ENCODE results near the gene LMX1A.

Gene LMX1A

DNA sequence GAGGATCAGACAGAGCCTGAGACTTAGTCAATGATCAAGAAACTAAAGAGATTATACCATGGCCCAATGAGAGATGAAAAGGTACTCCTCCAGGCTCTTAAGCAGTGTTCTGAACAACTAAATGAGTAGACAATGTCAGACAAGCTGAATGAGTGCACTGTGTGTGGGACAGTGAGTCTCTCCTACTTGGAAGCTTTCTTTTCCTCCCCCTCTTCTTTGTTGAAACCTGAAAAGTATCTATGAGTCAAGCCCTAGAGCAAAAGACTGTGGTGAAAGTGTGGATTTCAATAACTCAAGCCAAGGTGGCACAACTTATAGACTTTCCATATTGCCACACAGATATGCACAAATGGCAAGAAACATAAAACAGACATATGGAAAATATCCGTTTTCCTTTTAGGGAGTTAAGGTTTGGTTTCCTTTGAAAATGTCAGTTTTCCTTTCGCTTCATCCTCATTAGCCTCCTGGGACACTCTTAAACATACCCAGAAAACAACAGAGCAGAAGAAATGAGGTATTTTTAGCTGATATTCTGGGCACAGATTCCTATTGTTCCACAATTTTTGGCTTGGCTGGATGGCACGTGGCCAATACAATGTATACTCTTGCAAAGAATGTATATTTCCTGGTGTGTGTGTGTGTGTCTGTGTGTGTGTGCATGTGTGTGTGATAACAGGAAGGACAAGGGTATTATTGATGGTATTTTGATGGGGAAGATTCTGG lies 96.6 kb downstream of the LMX1A start:
- no peak for FAIRE-seq

DNA sequence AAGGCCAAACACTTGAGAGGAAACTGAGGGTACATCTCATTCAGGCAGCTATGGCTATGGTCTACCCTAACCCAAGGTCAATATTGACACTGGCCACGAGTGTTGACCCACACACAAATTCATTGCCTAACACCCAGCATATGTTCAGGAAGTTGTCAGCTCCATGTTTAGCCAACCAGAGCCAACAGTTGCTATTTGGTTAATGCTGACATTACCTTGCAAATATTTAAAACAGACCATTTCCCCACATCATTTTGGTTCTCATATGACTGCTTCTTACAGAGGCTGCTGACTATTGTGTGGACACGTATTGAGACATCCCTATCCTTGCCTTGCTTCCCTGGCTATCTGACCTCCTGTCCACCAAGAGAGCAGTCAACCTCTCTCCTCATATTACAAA lies 97.3 kb downstream of the LMX1A start:
- no peak for FAIRE-seq

DNA sequence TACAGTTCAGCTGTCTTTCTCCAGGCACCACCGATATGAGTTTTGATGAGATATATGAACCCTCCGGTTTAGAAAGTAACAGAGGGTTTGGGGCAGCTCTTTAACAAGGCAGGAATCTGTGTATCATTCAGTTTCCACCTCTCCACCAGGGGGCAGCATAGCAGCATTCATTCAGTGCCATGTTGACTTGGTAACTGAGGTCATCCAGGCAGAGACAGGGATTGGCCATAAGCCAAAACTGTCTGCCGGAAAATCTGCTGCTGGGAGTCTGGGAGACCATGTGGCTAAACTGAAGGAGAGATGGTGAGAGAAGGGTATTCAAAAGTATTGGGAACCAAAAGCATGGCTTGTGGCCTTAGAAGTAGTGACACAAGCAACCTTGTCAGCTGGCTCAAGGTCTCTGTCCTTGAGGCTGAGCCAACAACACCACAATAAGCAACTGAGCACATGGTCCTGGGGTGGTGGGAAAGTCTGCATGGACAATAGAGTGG lies 98.5 kb downstream of the LMX1A start:
- FAIRE-seq, result no peak

DNA sequence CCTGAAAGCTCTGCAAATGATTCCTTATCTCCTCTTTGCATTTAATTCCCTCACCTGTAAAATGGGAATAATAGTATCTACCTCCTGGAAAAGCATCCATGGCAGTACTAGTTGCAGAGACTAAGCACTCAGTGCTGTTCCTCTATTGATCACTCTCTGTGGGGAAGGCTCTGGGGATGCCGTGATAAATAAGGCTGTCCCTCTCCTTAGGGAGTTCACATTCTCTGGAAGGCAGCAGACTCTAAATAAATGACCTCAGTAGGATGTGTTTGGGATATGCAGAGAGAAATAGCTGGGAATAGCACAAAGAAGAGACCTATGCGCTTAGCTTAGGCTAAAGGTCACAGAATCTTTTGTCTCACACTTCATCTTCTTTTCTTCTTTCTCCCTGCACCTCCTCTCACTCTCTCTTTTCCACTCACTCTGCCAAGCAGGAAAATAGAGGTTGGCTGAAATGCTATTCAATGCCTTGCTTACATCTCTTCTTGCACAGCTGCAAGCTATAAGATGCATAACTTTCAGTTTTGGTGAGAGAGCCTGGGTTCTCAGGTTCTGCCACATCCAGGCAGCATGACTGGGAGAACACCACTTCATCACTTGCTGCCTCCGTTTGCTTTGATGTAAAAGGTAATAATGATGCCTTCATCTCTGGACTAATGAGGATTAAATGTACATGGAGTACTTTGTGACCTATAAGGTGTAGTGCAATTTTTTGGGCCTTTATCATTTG lies 101.5 kb downstream of the LMX1A start:
- no peak for FAIRE-seq

DNA sequence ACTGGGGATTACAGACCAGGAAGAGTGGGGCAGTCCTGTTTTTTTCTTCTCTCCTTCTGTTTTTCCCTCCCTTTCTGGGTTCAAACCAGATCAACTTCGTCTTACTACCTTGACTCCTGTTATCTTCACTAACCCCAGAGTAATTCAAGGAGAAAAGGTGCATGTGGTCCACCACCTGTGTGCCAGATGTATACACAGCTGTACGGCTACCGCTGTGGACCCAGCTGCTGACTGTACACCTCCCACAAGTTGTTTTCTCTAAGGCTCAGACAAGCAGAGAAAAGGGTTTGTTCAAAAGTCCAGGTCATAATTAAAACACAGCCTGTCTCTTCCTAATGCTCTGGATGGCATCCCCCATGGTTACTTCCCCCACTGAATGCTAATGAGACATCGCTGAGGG lies 102.1 kb downstream of the LMX1A start:
- no peak for FAIRE-seq

DNA sequence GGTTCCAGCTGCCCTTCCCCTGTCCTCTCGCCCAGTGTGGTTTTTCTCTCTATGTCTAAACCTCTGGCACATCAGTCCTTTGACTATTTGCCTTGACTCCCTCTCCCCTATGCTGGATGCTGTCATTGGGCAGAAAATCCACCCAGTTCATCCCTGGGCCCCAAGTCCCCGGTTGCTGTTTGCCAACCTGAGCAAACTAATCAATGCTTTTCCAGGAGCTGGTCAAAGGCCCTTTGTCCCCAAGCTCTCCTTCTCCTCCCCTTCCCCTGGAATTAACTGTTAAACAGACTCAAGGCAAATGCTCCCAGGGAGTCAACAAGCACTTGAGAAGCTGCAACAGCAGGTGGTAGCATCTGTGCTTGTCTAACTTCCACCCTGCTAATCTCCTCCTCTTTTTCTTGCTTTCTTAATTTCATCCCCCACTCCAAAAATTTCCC lies 102.7 kb downstream of the LMX1A start:
- no peak for FAIRE-seq

DNA sequence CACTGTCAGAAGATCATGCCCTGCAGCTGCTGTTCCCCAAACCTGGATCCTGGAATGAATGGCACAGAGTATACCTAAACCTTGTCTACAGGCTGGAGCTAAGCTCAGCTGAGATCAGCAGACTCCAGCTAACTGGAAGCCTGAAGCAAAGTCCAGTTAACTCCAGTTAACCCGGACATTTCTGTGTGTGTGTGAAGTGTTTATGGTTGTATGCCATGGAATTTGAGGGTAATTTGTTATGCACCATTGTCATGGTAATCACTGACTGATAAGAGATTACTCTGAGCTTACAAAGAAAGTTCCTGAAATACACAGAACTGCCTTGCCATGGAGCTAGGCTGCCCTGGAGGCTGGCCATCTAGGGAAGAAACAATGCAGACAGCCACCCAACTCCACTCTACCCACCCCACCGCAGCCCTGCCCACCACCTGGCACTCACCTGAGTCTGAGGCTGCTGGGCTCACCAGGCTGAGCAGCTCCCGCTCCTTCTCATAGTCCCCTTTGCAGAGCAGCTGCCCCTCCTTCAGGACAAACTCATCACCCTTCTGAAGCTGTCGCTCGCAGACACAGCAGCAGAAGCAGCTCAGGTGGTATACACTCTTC lies 107.4 kb downstream of the LMX1A start:
- no peak for FAIRE-seq

DNA sequence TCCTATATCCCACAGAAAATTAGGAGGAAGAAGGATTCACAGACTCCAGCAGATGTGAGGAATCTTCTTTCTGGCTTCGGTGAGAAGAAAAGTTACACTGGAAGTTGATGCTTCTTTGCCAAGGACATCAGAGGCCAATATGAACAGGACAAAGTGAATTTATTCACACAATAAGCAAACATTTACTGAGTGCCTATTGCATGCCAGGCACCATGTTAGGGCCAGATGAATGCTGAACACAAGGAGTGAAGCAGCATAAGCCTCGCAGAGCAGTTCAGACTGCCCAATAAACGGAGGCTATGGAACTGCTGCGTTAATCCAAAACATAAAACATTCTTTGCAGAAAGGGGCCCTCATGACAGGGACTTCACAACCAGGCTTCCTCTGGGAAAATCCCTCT lies 114.6 kb downstream of the LMX1A start:
- FAIRE-seq, result no peak

DNA sequence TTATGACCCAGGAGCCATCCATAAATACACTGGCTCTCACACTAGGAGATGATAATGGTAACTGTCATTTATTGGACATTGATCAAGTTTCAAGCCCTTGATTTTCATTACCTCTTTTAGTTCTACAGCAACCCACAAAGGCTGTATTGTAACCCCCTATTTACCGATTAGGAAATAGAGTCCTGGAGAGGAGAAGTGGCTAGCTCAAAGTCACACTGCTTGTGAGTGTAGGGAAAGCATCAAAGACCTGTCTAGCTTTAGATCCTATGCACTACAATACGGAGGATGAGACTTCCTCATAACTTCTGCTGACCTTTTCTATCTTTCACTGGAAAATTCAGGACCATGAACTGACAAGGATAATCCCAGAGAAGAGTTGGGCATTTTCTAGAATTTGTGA lies 115.2 kb downstream of the LMX1A start:
- FAIRE-seq, result no peak

DNA sequence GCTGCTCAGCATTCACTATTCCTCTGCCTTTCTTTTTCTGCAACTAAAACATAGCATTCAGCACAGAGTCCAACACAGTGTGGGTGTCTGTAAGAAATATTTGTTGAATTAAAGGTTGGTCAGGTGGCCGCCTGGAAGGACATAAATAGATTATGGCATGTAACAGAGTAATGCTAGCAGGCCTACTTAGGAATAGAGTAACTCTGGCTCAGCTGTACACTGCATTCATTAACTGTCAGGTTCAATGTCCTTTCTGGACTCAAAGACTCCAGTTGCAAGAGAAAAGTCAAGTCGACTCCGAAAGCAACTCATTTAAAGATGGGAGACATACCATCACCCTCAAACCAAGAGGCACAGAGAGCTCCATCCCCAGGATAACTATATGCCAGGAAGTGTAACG lies 116.0 kb downstream of the LMX1A start:
- no peak for FAIRE-seq

DNA sequence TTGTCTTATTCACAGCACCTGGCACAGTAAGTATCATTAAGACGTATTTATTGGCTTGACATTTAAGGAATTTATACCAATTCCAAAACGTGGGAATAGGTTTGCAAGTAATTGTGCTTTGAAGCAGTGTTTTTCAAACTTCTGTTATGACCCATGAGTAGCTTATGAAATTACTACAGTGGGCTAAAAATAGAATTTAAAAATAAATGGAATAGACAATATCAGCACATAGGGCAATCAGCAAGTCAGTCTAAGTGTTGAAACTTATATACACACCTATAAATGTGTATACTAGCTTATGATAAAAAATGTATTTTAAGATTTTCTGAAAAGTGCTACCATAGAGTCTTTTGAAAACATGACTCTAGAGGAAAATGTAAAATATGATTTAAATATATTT lies 116.6 kb downstream of the LMX1A start:
- no peak for FAIRE-seq

DNA sequence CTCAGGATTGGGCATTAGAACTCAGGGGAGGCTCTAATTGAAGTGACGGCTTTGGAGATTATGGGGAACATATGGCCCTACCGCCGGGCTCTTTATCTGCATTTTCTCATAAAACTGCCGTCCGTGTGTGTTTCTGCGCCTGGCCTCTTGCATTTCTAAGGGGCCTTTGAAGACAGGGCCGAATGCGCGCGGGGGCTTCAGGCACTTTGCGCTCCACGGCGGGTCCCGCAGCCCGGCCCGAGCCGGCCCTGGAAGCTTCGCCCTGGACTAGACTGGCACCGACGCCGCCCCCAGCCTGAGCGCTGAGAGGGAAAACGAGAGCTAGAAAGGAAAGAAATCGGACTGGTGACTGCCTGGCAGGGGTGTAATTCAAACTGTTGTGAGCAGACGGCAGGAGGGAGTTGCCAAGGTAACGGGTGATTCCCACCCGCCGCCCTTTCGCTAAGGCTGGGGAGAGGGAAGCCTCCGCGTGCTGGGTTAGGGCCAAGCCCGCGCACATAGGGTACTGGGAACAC lies 120.7 kb downstream of the LMX1A start:
- no peak for FAIRE-seq

DNA sequence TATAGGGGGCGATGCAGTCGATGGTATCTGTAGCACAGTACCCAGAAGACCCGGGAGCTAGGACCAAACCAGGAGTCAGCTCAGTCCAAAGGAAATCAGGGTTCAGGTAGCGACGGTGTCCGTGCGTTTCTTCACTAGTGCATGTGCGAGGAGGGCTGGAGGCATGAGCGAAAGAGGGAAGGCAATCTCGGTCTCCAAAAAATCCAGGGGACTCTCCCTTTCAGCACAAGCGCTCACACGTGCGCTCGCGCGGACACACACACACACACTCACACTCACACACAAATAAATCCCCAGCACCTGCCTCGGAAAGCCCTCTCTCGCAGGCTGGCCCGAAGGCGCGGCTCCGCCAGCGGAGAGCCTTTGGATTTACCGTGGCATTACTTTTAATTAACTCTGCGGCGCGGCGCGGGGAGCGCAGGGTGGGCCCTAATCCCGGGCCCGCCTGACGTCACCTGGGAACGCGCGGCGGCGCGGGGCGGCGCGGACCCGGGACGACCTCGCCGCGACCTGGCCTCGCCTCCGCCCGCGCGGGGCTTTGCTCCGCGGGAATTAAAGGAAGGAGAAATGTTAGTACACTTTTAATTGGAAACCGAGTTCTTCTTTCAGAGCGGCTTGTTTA lies 121.2 kb downstream of the LMX1A start:
- FAIRE-seq, result no peak

DNA sequence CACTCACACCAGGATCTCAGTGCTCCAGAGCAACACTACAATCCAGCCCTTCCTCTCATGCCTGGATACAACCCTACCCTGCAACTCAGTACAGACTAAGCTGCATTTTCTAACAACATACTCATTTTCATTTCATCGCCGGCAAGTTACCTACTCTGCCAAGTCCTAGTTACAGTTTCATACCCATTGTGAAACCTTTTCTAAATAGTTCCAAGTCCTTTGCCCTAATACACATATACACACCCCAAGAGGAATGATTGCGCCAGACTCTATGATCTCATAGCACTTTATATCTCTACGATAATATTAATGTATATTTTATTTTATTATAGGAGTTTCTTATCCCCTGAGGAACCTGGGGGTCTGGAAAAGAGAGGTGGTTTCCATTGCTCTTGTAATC lies 122.4 kb downstream of the LMX1A start:
- no peak for FAIRE-seq

DNA sequence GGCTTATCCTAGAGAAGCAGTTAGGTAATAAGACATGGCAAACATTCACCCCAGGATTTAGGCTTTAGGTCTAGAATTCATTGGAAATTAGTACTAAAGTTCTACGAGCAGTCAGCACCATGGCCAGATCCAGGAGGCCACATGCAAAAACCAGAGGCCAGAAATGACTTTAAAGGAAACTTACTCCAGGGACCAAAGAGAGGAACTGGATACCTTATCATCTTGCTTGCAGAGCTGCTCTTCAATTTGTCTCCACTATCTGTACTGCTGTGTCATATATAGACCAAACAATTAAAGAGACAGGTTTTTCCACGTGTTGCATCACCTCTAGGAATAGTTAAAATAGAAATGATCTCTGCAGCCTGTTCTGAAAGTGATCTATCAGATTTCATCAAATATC lies 127.8 kb downstream of the LMX1A start:
- FAIRE-seq, result no peak

DNA sequence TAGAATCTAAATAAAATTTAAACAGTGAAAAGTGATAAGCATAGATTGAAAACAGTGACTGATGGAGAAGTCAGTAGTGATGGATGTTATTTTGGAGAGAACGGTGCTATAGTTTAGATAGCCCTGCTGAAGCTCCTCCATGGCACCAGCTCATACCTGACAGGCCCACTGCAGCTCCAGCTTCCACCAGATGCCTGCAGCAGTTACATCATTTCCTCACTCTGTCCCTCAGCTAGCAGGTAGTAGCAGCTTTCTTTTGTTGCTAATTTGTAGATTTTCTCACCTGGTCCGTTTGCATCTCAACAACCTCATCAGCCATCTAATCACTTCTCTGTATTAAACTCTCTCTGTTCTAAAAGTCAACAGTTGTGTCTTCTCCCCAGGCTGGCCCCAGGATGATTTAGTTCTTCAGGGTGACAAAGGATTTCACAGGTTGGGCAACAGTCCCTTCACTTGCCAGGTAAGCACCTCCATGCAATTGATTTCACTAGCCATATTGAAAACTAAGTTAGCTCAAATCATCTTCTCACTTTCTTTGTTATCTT lies 128.3 kb downstream of the LMX1A start:
- no peak for FAIRE-seq

DNA sequence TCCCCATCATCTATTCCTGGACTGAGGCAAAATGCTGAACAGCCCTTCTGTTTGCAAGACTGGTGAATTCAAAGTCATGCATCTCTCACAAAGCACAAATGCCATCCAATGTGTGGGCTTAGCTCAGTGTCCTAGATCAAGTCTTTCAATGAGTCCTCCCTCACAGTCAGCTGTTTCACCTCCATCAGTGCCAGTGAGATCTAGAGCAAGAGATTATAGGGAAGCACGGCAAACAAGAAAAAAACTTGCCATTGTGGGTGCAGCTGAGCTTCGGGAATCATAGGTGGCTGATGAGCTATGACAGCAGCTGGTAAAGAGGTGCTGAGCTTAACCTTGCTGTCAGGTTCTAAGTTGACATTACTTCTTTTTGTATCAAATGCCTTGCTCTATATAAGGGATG lies 130.2 kb downstream of the LMX1A start:
- no peak for FAIRE-seq

DNA sequence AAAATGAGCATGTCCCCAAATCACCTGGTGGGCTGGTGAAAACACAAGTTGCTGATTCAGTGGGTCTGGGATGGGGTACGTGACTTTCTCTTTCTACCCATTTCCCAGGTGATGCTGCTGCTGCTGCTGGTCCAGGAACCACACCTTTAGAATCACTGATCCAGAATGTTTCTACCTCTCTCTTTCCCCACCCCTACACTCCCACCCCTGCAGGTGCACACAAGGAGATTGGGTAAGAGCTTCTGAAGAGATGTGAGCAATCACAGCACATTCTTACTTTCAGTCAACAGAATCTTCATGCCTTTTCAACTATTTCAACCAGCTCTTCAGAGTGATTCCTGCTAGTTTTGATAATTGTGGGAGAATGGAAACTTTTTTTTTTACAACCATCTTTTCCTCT lies 130.9 kb downstream of the LMX1A start:
- FAIRE-seq, result no peak

DNA sequence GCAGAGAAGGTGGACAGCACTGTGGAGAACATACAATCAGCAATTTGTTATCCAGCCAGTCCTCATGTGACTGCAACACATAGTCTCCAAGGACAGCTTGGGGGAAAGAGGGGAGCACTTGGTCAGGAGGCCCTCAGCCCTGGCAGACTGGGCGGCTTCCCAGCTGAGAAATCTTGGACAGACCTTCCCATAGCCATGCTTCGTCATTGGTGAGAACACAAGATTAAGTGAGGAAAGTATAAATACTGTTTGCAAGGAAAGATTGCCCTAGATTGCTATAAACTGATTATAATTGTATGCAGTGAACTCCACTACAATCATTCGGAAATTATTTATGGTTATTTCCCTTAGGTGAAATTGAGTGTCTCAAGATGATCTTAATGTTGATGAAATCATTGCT lies 131.5 kb downstream of the LMX1A start:
- no peak for FAIRE-seq

DNA sequence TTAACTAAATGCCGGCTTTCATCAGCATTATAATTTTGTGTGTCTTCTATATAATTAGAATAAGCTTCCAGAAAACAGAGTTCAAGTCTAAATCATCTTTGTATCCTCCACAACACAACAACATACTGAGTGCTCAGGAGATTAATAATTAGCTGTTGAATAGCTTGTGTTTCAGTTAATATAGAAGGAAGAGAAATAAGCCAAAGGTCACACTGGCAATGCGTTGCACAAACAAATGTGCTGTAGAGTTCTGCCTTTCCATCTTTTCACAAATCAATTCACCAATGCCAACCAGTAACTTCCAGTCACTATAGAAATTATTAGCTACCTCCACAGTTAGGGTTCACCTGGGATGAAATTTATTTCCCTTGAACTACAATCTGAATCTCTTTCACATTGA lies 132.0 kb downstream of the LMX1A start:
- FAIRE-seq, result no peak

DNA sequence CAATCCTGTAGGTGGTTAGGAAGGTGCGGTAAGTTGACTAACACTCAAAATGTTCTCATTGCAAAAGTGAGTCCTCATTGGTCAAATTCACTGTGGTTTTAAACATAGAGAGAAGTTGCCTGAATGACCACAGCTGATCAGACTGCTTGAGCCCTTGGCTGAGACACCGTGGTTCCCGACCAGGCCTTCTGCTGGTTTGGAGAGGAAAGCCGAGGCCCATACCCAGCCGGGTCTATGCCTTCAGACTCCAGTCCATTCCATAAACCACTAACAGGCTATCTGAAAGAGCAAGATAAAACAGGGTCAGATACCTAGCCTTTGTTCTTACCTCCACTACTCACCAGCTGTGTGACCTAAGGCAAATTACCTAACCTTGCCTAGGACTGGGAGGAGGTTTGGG lies 133.9 kb downstream of the LMX1A start:
- FAIRE-seq, result no peak

DNA sequence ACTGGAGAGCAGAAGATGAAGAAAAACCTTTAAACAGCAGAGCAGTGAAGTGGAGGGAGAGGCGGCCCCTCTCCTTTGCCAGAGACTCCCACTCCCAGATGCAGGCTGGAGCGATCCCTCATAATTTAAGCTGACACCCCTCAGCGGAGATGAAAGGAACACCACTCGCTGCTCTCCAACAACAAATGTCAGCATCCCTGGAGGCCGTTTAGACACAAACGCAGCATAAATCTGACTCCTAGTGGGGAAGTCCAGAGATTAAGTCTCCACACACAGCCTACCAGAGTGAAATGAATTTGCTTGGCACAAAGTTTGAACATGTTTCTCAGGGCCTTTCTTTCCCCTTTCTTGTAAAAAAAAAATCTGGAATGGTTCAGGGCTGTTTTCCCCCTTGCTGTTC lies 137.8 kb downstream of the LMX1A start:
- FAIRE-seq, result no peak

DNA sequence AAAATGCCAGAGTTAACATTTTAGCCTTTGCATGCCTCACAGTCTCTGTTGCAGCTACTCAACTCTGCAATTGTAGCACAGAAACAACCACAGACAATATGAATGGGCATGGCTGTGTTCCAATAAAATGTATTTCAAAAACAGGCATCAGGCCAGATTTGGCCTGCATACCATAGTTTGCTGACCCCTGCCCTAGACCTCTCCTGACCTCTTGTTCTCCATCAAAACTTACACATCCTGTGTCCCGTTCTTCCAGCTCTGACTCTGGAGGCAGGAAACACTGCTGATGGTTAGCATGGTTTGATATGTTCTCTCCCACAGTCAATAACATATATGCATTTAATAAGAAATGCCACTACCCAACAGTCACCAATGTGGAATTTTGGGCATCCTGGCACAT lies 138.6 kb downstream of the LMX1A start:
- no peak for FAIRE-seq

Measured in colon (tissue), 2 donors.